Ishikawa (cell line): ENCODE data around the gene CNTROB.
A peak's percentile ranks its signal among the peaks of the same experiment; 100 is the strongest.

Source experiments
- CEBPB ChIP-seq: IDR thresholded peaks from 2 replicates; pipeline ENCODE4 v1.6.1; 2012
- CREB1 ChIP-seq: IDR thresholded peaks from 2 replicates; pipeline ENCODE4 v1.6.1; 2012; ENCODE audit warnings: low read depth
- EGR1 ChIP-seq: IDR thresholded peaks from 2 replicates; pipeline ENCODE4 v1.6.1; 2012
- EP300 ChIP-seq: IDR thresholded peaks from 2 replicates; pipeline ENCODE4 v1.6.1; 2012; ENCODE audit warnings: borderline replicate concordance
- MAX ChIP-seq: IDR thresholded peaks from 2 replicates; pipeline ENCODE4 v1.6.1; 2012
- RAD21 ChIP-seq: IDR thresholded peaks from 2 replicates; pipeline ENCODE4 v1.6.1; 2012; ENCODE audit warnings: low read depth
- REST ChIP-seq: IDR thresholded peaks from 2 replicates; pipeline ENCODE4 v1.6.1; 2012; ENCODE audit warnings: low read depth, mild to moderate bottlenecking
- TAF1 ChIP-seq: IDR thresholded peaks from 2 replicates; pipeline ENCODE4 v1.6.1; 2012; ENCODE audit warnings: low read depth, mild to moderate bottlenecking
- TEAD4 ChIP-seq: IDR thresholded peaks from 2 replicates; pipeline ENCODE4 v1.6.1; 2012
- YY1 ChIP-seq: IDR thresholded peaks from 2 replicates; pipeline ENCODE4 v1.6.1; 2012; ENCODE audit warnings: low read depth

GRCh38 chr17:7992516-7992915 lies 60.5 kb downstream of the CNTROB start:
- no peak for TF ChIP-seq YY1
- no peak for TF ChIP-seq EP300
- no peak for TF ChIP-seq MAX
- TF ChIP-seq EGR1 = no peak
- TF ChIP-seq TAF1 = no peak
- no peak for TF ChIP-seq CEBPB
- no peak for TF ChIP-seq RAD21
- no peak for TF ChIP-seq REST
- TF ChIP-seq CREB1 = no peak
- peak; percentile 56 for TF ChIP-seq TEAD4
